ENCODE measurements around the gene AHNAK.

GRCh38 chr11:62514151-62514550, 32.5 kb downstream of the AHNAK start:
- TF ChIP-seq CTCF (IDR thresholded peaks at IDR 0.05), result no peak
- TF ChIP-seq POLR2A (IDR thresholded peaks at IDR 0.05), result no peak

Data from lower leg skin (tissue), 3 donors.